IMR-90 (cell line): ENCODE results near the gene PCK1. TPM values are rescaled to one million over a fixed set of nuclear protein-coding genes. Genes with fewer than 3 reads are reported as not detected.

Experiments
- ATAC-seq: fragments of 200-7000 bp; cut with Tn5 transposase; 2 replicates; pipeline ENCODE4 v1.9.1; 2020; ENCODE audit warnings: low read depth, mild to moderate bottlenecking, moderate library complexity
- BruUV-seq: library from RNA; stranded (reverse); fragments of 400-500 nt; replicated peaks from 2 replicates; lab custom pipeline; 2021; lab: Mats Ljungman, UMichigan
- CTCF ChIA-PET: fragments of 300-600 bp; formaldehyde crosslinking; extraction: SDS; loops from one replicate; lab custom pipeline; 2021; ENCODE audit warnings: antibody characterized with exemption; lab: Yijun Ruan, JAX
- POLR2A ChIA-PET: fragments of 300-600 bp; sonication (Branson Sonifier 250); formaldehyde crosslinking; loops from one replicate; lab custom pipeline; 2022; ENCODE audit warnings: antibody characterized with exemption; ENCODE audit not compliant: unreplicated experiment; lab: Charles Lee
- DNase-seq: peaks from one replicate; pipeline ENCODE4 v3.0.0; 2013
- H2AFZ ChIP-seq: replicated peaks from 2 replicates; pipeline ENCODE3; 2013; ENCODE audit warnings: low read length, mild to moderate bottlenecking; ENCODE audit not compliant: poor library complexity
- H2AK5ac ChIP-seq: 2 replicates; pipeline ENCODE4 v1.6.1; 2013; ENCODE audit warnings: low read depth, low read length, inconsistent platforms
- H2AK9ac ChIP-seq: replicated peaks from 2 replicates; pipeline ENCODE3; 2013; ENCODE audit warnings: mild to moderate bottlenecking, low read depth, low read length, moderate library complexity; ENCODE audit not compliant: poor library complexity
- H2BK120ac ChIP-seq: 2 replicates; pipeline ENCODE4 v1.6.1; 2013; ENCODE audit warnings: low read depth, low read length, inconsistent platforms
- H2BK15ac ChIP-seq: 3 replicates; pipeline ENCODE4 v1.6.1; 2013; ENCODE audit warnings: low read depth, low read length, inconsistent platforms
- H2BK20ac ChIP-seq: 2 replicates; pipeline ENCODE4 v1.6.1; 2013; ENCODE audit warnings: low read depth, mild to moderate bottlenecking, inconsistent platforms, low read length, moderate library complexity
- H2BK5ac ChIP-seq: 2 replicates; pipeline ENCODE4 v1.6.1; 2013; ENCODE audit warnings: mild to moderate bottlenecking, low read depth, low read length, inconsistent platforms; ENCODE audit not compliant: poor library complexity, severe bottlenecking
- H3K14ac ChIP-seq: replicated peaks from 2 replicates; pipeline ENCODE4 v1.6.1; 2013; ENCODE audit warnings: low read depth, low read length, inconsistent platforms
- H3K18ac ChIP-seq: 2 replicates; pipeline ENCODE4 v1.6.1; 2013; ENCODE audit warnings: low read depth, low read length, control low read depth
- H3K23ac ChIP-seq: 2 replicates; pipeline ENCODE4 v1.6.1; 2013; ENCODE audit warnings: low read depth, low read length, inconsistent platforms
- H3K27ac ChIP-seq: 2 replicates; pipeline ENCODE4 v1.5.1; 2013; ENCODE audit warnings: mild to moderate bottlenecking, control low read depth, low read length; ENCODE audit not compliant: insufficient read depth
- H3K27me3 ChIP-seq: 2 replicates; pipeline ENCODE4 v1.6.1; 2013; ENCODE audit warnings: low read length; ENCODE audit not compliant: control insufficient read depth, insufficient read depth
- H3K36me3 ChIP-seq: 2 replicates; pipeline ENCODE4 v1.6.1; 2013; ENCODE audit warnings: low read length, mixed read lengths; ENCODE audit not compliant: control insufficient read depth, insufficient read depth
- H3K4ac ChIP-seq: 2 replicates; pipeline ENCODE4 v1.6.1; 2013; ENCODE audit warnings: low read depth, low read length, inconsistent platforms
- H3K4me1 ChIP-seq: 2 replicates; pipeline ENCODE4 v1.6.1; 2013; ENCODE audit warnings: low read length, mixed read lengths; ENCODE audit not compliant: control insufficient read depth, insufficient read depth
- H3K4me2 ChIP-seq: 2 replicates; pipeline ENCODE4 v1.6.1; 2013; ENCODE audit warnings: low read depth, mild to moderate bottlenecking, control low read depth, low read length, moderate library complexity
- H3K4me3 ChIP-seq: 2 replicates; pipeline ENCODE4 v1.5.1; 2013; ENCODE audit warnings: low read depth, mild to moderate bottlenecking, control low read depth, low read length, moderate library complexity; ENCODE audit not compliant: insufficient read depth
- H3K56ac ChIP-seq: 2 replicates; pipeline ENCODE4 v1.6.1; 2013; ENCODE audit warnings: low read length, inconsistent platforms; ENCODE audit not compliant: insufficient read depth; ENCODE audit errors: extremely low read depth
- H3K79me1 ChIP-seq, 2 experiments: 2 replicates each; pipeline ENCODE4 v1.6.1; 2013; ENCODE audit warnings: low read length in 2 of 2, inconsistent platforms in 1 of 2, low read depth in 1 of 2
- H3K9ac ChIP-seq: 2 replicates; pipeline ENCODE4 v1.6.1; 2013; ENCODE audit warnings: low read depth, low read length, control low read depth
- H3K9me1 ChIP-seq: 2 replicates; pipeline ENCODE4 v1.6.1; 2013; ENCODE audit warnings: low read length, inconsistent platforms; ENCODE audit not compliant: insufficient read depth
- H3K9me3 ChIP-seq: 2 replicates; pipeline ENCODE4 v1.6.1; 2013; ENCODE audit warnings: low read length; ENCODE audit not compliant: control insufficient read depth, insufficient read depth
- H4K20me1 ChIP-seq: 2 replicates; pipeline ENCODE4 v1.6.1; 2013; ENCODE audit warnings: low read length, inconsistent platforms; ENCODE audit not compliant: insufficient read depth
- H4K5ac ChIP-seq: 2 replicates; pipeline ENCODE4 v1.6.1; 2013; ENCODE audit warnings: mild to moderate bottlenecking, low read depth, low read length, control low read depth
- H4K8ac ChIP-seq, 2 experiments: 2 replicates each; pipeline ENCODE4 v1.6.1; 2013; ENCODE audit warnings: low read depth in 2 of 2, low read length in 2 of 2, control low read depth in 1 of 2, inconsistent platforms in 1 of 2
- H4K91ac ChIP-seq: 2 replicates; pipeline ENCODE4 v1.6.1; 2013; ENCODE audit warnings: low read depth, low read length, inconsistent platforms; ENCODE audit not compliant: insufficient read depth
- BHLHE40 ChIP-seq: fragments of 150-350 bp; IDR thresholded peaks from 2 replicates; pipeline ENCODE4 v1.6.1; 2016; ENCODE audit warnings: mild to moderate bottlenecking, low read depth, low read length
- CEBPB ChIP-seq: IDR thresholded peaks from 2 replicates; pipeline ENCODE4 v1.6.1; 2012; ENCODE audit warnings: low read depth, low read length, improper control_type of control experiment
- CHD1 ChIP-seq: IDR thresholded peaks from 2 replicates; pipeline ENCODE4 v1.6.1; 2012; ENCODE audit warnings: low read depth, low read length, improper control_type of control experiment
- MAFK ChIP-seq: IDR thresholded peaks from 2 replicates; pipeline ENCODE4 v1.6.1; 2012; ENCODE audit warnings: low read depth, low read length, improper control_type of control experiment
- MAZ ChIP-seq: IDR thresholded peaks from 2 replicates; pipeline ENCODE4 v1.6.1; 2012; ENCODE audit warnings: low read depth, mild to moderate bottlenecking, low read length, improper control_type of control experiment, moderate library complexity, borderline replicate concordance
- MXI1 ChIP-seq: IDR thresholded peaks from 2 replicates; pipeline ENCODE4 v1.6.1; 2012; ENCODE audit warnings: low read depth, mild to moderate bottlenecking, low read length, moderate library complexity, borderline replicate concordance
- NFE2L2 ChIP-seq: fragments of 150-350 bp; IDR thresholded peaks from 2 replicates; pipeline ENCODE4 v1.6.1; 2016; ENCODE audit warnings: low read depth, mild to moderate bottlenecking, low read length
- POLR2A ChIP-seq: IDR thresholded peaks from 2 replicates; pipeline ENCODE4 v1.6.1; 2012; ENCODE audit warnings: mild to moderate bottlenecking, low read depth, low read length
- RAD21 ChIP-seq: IDR thresholded peaks from 2 replicates; pipeline ENCODE4 v1.6.1; 2012; ENCODE audit warnings: low read length, improper control_type of control experiment
- RCOR1 ChIP-seq: IDR thresholded peaks from 2 replicates; pipeline ENCODE4 v1.6.1; 2012; ENCODE audit warnings: mild to moderate bottlenecking, low read length, improper control_type of control experiment; ENCODE audit not compliant: insufficient replicate concordance
- RFX5 ChIP-seq: IDR thresholded peaks from 2 replicates; pipeline ENCODE4 v1.8.0; 2012; ENCODE audit warnings: low read depth, mild to moderate bottlenecking, low read length, moderate library complexity
- SMC3 ChIP-seq: fragments of 150-350 bp; IDR thresholded peaks from 2 replicates; pipeline ENCODE4 v1.6.1; 2016; ENCODE audit warnings: low read depth, mild to moderate bottlenecking, antibody characterized with exemption, low read length, moderate library complexity
- WGBS, 2 experiments: methylation state at CpG; one replicate each; pipeline versions ENCODE4 v1.1.5 to v1.1.7; 2013; ENCODE audit warnings: missing lambda C conversion rate in 2 of 2; ENCODE audit not compliant: insufficient read length in 1 of 2; ENCODE audit errors: extremely low coverage in 2 of 2; 5-methylcytosine and 5-hydroxymethylcytosine counted together
- dilution Hi-C: fragments of 300-500 bp; cut with HindIII; formaldehyde crosslinking; loops from one replicate; pipeline ENCODE4 v1.14.3; 2018; ENCODE audit warnings: low sequenced_read_pairs; ENCODE audit not compliant: unreplicated experiment
- in situ Hi-C: fragments of 300-500 bp; cut with MboI; formaldehyde crosslinking; loops from 3 replicates; pipeline ENCODE4 v1.14.3; 2019; ENCODE audit warnings: low sequenced_read_pairs, inconsistent platforms, mixed read lengths
- intact Hi-C: fragments of 100-400 bp; cut with micrococcal nuclease; formaldehyde crosslinking; loops from 2 replicates; pipeline ENCODE4 v1.10.0; 2022
- polyA plus RNA-seq, 3 experiments: library from polyadenylated mRNA; depleted of rRNA; stranded (reverse); fragments of >200 nt; gene quantifications; 2 replicates each; pipeline ENCODE4 v1.2.3, GENCODE V29; 2012; ENCODE audit warnings: low replicate concordance in 1 of 3
- total RNA-seq: library from RNA; depleted of rRNA; stranded (reverse); fragments of >200 nt; gene quantifications from 2 replicates; pipeline ENCODE4 v1.2.3, GENCODE V29; 2012
- TF ChIP-seq, protein P1 (sequence below): conservative IDR thresholded peaks from 2 replicates; pipeline ENCODE4 v1.5.1; 2012; ENCODE audit warnings: mild to moderate bottlenecking, low read depth, low read length, improper control_type of control experiment
- TF ChIP-seq, protein P2 (sequence below): fragments of 150-350 bp; IDR thresholded peaks from 2 replicates; pipeline ENCODE4 v1.6.1; 2017; ENCODE audit warnings: mild to moderate bottlenecking, antibody characterized with exemption, low read length, low read depth
- TF ChIP-seq, protein P3 (sequence below): fragments of 150-350 bp; IDR thresholded peaks from 2 replicates; pipeline ENCODE4 v1.6.1; 2016; ENCODE audit warnings: low read depth, mild to moderate bottlenecking, low read length, moderate library complexity, borderline replicate concordance

PCK1 gene
- total and polyA plus RNA-seq, 2 of the 4 experiments (the other 2 are of a cell fraction) = not detected

DNA sequence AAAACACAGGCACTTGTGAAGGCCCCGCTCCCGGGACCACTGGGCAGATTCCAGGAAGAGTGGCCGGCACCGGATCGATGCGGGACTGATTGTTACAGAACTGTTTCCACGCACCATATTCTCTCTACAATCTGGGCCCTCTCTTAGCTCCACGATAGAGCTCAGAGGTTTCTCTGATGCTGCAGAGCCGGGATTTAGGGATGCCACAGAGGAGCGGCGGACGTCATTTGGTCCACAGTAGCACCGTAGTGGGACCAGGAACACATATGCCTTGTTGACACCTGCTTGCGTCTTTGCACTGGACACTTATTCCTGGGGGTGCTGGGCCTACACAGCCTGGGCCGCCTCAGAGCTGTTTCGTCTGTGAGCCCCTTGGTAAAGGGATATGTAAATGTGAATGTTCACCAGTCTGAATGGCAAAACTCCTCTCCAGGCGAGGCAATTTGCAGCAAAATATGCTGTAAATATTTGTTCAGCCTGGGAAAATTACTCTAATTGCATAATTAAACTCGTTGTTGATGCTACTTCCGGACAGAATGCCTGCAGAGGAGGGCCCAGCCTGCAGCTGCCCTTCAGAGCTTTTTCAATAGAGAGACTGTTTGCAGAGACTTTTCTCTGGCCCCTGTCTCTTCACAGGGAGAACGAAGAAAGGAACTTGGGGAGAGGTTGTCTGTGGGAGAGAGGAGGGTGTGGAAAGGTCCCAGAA is 9.4 kb downstream of the PCK1 start:
- Histone ChIP-seq H2BK20ac (no peak overlapping the region), H3K36me3 (no peaks in the 10 kb centered on the region), H3K4me1 (no peaks in the 10 kb centered on the region), H3K9ac (no peak overlapping the region), H3K79me1 (no peaks in the 10 kb centered on the region), H3K4me3 (no peak overlapping the region), H2BK5ac (no peak overlapping the region), H3K18ac (no peak overlapping the region), H3K27ac (no peak overlapping the region), H4K91ac (no peak overlapping the region), H3K9me1 (no peaks in the 10 kb centered on the region), H4K20me1 (no peaks in the 10 kb centered on the region), H2AK9ac (no peak overlapping the region), H3K14ac (no peak overlapping the region), H3K9me3 (no peaks in the 10 kb centered on the region), H3K56ac (no peak overlapping the region), H3K4me2 (no peak overlapping the region), H2AK5ac (no peak overlapping the region), H3K23ac (no peak overlapping the region), H4K5ac (no peak overlapping the region), H2BK120ac (no peak overlapping the region), H3K27me3 (peaks cover 9% of the 10 kb centered on the region), H2BK15ac (no peak overlapping the region), H4K8ac (no peak overlapping the region), H3K4ac (no peak overlapping the region), H2AFZ (no peak overlapping the region)
- TF ChIP-seq SMC3 (no peak), MAZ (no peak), RFX5 (no peak), CHD1 (no peak), BHLHE40 (no peak), MAFK (no peak), RAD21 (no peak), CEBPB (no peak), NFE2L2 (no peak), POLR2A (no peak), MXI1 (no peak), RCOR1 (no peak)
- TF ChIP-seq, protein P1, sequence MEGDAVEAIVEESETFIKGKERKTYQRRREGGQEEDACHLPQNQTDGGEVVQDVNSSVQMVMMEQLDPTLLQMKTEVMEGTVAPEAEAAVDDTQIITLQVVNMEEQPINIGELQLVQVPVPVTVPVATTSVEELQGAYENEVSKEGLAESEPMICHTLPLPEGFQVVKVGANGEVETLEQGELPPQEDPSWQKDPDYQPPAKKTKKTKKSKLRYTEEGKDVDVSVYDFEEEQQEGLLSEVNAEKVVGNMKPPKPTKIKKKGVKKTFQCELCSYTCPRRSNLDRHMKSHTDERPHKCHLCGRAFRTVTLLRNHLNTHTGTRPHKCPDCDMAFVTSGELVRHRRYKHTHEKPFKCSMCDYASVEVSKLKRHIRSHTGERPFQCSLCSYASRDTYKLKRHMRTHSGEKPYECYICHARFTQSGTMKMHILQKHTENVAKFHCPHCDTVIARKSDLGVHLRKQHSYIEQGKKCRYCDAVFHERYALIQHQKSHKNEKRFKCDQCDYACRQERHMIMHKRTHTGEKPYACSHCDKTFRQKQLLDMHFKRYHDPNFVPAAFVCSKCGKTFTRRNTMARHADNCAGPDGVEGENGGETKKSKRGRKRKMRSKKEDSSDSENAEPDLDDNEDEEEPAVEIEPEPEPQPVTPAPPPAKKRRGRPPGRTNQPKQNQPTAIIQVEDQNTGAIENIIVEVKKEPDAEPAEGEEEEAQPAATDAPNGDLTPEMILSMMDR = no peak
- TF ChIP-seq, protein P2, sequence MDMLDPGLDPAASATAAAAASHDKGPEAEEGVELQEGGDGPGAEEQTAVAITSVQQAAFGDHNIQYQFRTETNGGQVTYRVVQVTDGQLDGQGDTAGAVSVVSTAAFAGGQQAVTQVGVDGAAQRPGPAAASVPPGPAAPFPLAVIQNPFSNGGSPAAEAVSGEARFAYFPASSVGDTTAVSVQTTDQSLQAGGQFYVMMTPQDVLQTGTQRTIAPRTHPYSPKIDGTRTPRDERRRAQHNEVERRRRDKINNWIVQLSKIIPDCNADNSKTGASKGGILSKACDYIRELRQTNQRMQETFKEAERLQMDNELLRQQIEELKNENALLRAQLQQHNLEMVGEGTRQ = no peak
- TF ChIP-seq, protein P3, sequence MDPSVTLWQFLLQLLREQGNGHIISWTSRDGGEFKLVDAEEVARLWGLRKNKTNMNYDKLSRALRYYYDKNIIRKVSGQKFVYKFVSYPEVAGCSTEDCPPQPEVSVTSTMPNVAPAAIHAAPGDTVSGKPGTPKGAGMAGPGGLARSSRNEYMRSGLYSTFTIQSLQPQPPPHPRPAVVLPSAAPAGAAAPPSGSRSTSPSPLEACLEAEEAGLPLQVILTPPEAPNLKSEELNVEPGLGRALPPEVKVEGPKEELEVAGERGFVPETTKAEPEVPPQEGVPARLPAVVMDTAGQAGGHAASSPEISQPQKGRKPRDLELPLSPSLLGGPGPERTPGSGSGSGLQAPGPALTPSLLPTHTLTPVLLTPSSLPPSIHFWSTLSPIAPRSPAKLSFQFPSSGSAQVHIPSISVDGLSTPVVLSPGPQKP = no peak
- DNase-seq = no peak
- intact Hi-C loops (no loop called here), dilution Hi-C loops (no loop called here), in situ Hi-C loops (no loop called here)
- 73% methylated on average over 10 of the region's 20 CpGs; no CpG with 5 or more reads in 1 of the 2 experiments for WGBS, 2 experiments
- no peak for ATAC-seq
- ChIA-PET POLR2A (no interaction called here), CTCF (no interaction called here)
- BruUV-seq = no TSS peak
